GM23248 (cell line): ENCODE measurements around the gene RAB11FIP5. TPM values are rescaled to one million over a fixed set of nuclear protein-coding genes. Genes with fewer than 3 reads are reported as not detected.

ENCODE experiments used
- DNase-seq: peaks from one replicate; pipeline ENCODE4 v3.0.0-alpha.2; 2015
- H2AFZ ChIP-seq: fragments of 200-600 bp; sonication (generic); 2 replicates; pipeline ENCODE4 v1.6.1; 2016; ENCODE audit warnings: antibody characterized with exemption
- H3F3A ChIP-seq: fragments of 200-600 bp; sonication (generic); 2 replicates; pipeline ENCODE4 v1.6.1; 2016; ENCODE audit warnings: mild to moderate bottlenecking, antibody characterized with exemption, mixed run types; ENCODE audit not compliant: insufficient read depth
- H3K27ac ChIP-seq: fragments of 200-600 bp; sonication (generic); 2 replicates; pipeline ENCODE4 v1.5.1; 2016; ENCODE audit warnings: mild to moderate bottlenecking
- H3K27me3 ChIP-seq: fragments of 200-600 bp; sonication (generic); replicated peaks from 2 replicates; pipeline ENCODE4 v1.6.1; 2016; ENCODE audit warnings: mild to moderate bottlenecking; ENCODE audit not compliant: insufficient read depth
- H3K36me3 ChIP-seq: fragments of 200-600 bp; sonication (generic); 2 replicates; pipeline ENCODE4 v1.6.1; 2016; ENCODE audit warnings: low read depth, mild to moderate bottlenecking
- H3K4me1 ChIP-seq: fragments of 200-600 bp; sonication (generic); 2 replicates; pipeline ENCODE4 v1.6.1; 2016; ENCODE audit warnings: mild to moderate bottlenecking; ENCODE audit not compliant: insufficient read depth
- H3K4me2 ChIP-seq: fragments of 200-600 bp; sonication (generic); one replicate; pipeline ENCODE4 v1.6.1; 2016; ENCODE audit warnings: mild to moderate bottlenecking; ENCODE audit not compliant: unreplicated experiment
- H3K4me3 ChIP-seq: fragments of 200-600 bp; sonication (generic); 2 replicates; pipeline ENCODE4 v1.5.1; 2016; ENCODE audit warnings: mild to moderate bottlenecking
- H3K79me2 ChIP-seq: fragments of 200-600 bp; sonication (generic); 2 replicates; pipeline ENCODE4 v1.6.1; 2016; ENCODE audit warnings: mild to moderate bottlenecking; ENCODE audit not compliant: insufficient read depth
- H3K9ac ChIP-seq: fragments of 200-600 bp; sonication (generic); 2 replicates; pipeline ENCODE4 v1.6.1; 2016; ENCODE audit warnings: mild to moderate bottlenecking
- H3K9me2 ChIP-seq: fragments of 200-600 bp; sonication (generic); 2 replicates; pipeline ENCODE4 v1.6.1; 2016; ENCODE audit warnings: mixed run types, mild to moderate bottlenecking, moderate library complexity; ENCODE audit not compliant: insufficient read depth
- H3K9me3 ChIP-seq: fragments of 200-600 bp; sonication (generic); one replicate; pipeline ENCODE4 v1.6.1; 2017; ENCODE audit warnings: low read depth
- H4K20me1 ChIP-seq: fragments of 200-600 bp; sonication (generic); 2 replicates; pipeline ENCODE4 v1.6.0; 2016; ENCODE audit not compliant: insufficient read depth
- EZH2 ChIP-seq: fragments of 200-600 bp; sonication (generic); IDR thresholded peaks from 2 replicates; pipeline ENCODE4 v1.6.1; 2018; ENCODE audit warnings: antibody characterized with exemption, mild to moderate bottlenecking; ENCODE audit not compliant: insufficient read depth, poor library complexity, severe bottlenecking
- EZH2phosphoT487 ChIP-seq: fragments of 200-600 bp; sonication (generic); IDR thresholded peaks from 2 replicates; pipeline ENCODE4 v1.6.1; 2018; ENCODE audit warnings: antibody characterized with exemption, moderate library complexity, mild to moderate bottlenecking, low read depth; ENCODE audit not compliant: insufficient read depth
- WGBS, 2 experiments: methylation state at CpG; one replicate each; pipeline ENCODE4 v1.1.6; 2015 to 2017; ENCODE audit warnings: low lambda C conversion rate in 2 of 2, low coverage in 1 of 2; ENCODE audit errors: missing lambda C conversion rate in 2 of 2; 5-methylcytosine and 5-hydroxymethylcytosine counted together
- in situ Hi-C: fragments of 300-500 bp; cut with MboI; formaldehyde crosslinking; loops from 2 replicates; pipeline ENCODE4 v1.15.0; 2020
- polyA plus RNA-seq: library from polyadenylated mRNA; unstranded; fragments of >200 nt; fragmentation: Nextera tagmentation; extraction: Ambion mirVana; gene quantifications from 2 replicates; pipeline ENCODE4 v1.2.1, GENCODE V29; 2016
- total RNA-seq: library from RNA; depleted of rRNA; stranded (reverse); fragments of >200 nt; shearing (Covaris generic); gene quantifications from 2 replicates; pipeline ENCODE4 v1.2.3, GENCODE V29; 2014

The RAB11FIP5 gene
- total and polyA plus RNA-seq, 2 experiments from 2014 or later: 34.4 to 71.9 TPM

- H3K9me3 ChIP-seq: no peaks in the 10 kb centered on the region
- H4K20me1 ChIP-seq: no peaks in the 10 kb centered on the region
- no peak overlapping the region for H3K4me3 ChIP-seq
- H3K36me3 ChIP-seq: 0 out of 2 replicates have a peak, but pooled peaks cover 5% of the 10 kb centered on the region
- no peaks in the 10 kb centered on the region for H3K4me1 ChIP-seq
- no peaks in the 10 kb centered on the region for H3F3A ChIP-seq
- DNase-seq: no peak
- no peak overlapping the region for H3K9ac ChIP-seq
- TF ChIP-seq EZH2 (no peak), EZH2phosphoT487 (no peak)
- no peaks in the 10 kb centered on the region for H3K27me3 ChIP-seq
- H2AFZ ChIP-seq: no peak overlapping the region
- WGBS, 2 experiments: 82 to 87% methylated on average over 6 of the region's 6 CpGs
- in situ Hi-C loops: no loop called here
- H3K27ac ChIP-seq: no peak overlapping the region
- H3K4me2 ChIP-seq: no peak overlapping the region
- no peaks in the 10 kb centered on the region for H3K9me2 ChIP-seq
- H3K79me2 ChIP-seq: no peaks in the 10 kb centered on the region
Observed at GRCh38 chr2:73035899-73036711, 76.6 kb downstream of the RAB11FIP5 start.

- H4K20me1 ChIP-seq: no peaks in the 10 kb centered on the region
- no peaks in the 10 kb centered on the region for H3K79me2 ChIP-seq
- no peak for TF ChIP-seq EZH2phosphoT487
- TF ChIP-seq EZH2: no peak
- H3F3A ChIP-seq: no peaks in the 10 kb centered on the region
- WGBS, 2 experiments: 94 to 97% methylated on average over 7 of the region's 7 CpGs
- no peaks in the 10 kb centered on the region for H3K9me2 ChIP-seq
- H3K9me3 ChIP-seq: no peaks in the 10 kb centered on the region
- no peak overlapping the region for H3K9ac ChIP-seq
- no peak for DNase-seq
- H3K27ac ChIP-seq: no peak overlapping the region
- no peak overlapping the region for H3K4me3 ChIP-seq
- in situ Hi-C loops: no loop called here
- H2AFZ ChIP-seq: no peak overlapping the region
- H3K4me2 ChIP-seq: no peak overlapping the region
- H3K27me3 ChIP-seq: no peaks in the 10 kb centered on the region
- 0 out of 2 replicates have a peak, but pooled peaks cover 5% of the 10 kb centered on the region for H3K36me3 ChIP-seq
- H3K4me1 ChIP-seq: no peaks in the 10 kb centered on the region
Observed at GRCh38 chr2:73034661-73035375, 77.9 kb downstream of the RAB11FIP5 start.

- 96 to 98% methylated on average over 5 of the region's 5 CpGs for WGBS, 2 experiments
- TF ChIP-seq EZH2phosphoT487: no peak
- TF ChIP-seq EZH2: no peak
- DNase-seq: no peak
Observed at GRCh38 chr2:73033766-73034381, 78.9 kb downstream of the RAB11FIP5 start.

DNA sequence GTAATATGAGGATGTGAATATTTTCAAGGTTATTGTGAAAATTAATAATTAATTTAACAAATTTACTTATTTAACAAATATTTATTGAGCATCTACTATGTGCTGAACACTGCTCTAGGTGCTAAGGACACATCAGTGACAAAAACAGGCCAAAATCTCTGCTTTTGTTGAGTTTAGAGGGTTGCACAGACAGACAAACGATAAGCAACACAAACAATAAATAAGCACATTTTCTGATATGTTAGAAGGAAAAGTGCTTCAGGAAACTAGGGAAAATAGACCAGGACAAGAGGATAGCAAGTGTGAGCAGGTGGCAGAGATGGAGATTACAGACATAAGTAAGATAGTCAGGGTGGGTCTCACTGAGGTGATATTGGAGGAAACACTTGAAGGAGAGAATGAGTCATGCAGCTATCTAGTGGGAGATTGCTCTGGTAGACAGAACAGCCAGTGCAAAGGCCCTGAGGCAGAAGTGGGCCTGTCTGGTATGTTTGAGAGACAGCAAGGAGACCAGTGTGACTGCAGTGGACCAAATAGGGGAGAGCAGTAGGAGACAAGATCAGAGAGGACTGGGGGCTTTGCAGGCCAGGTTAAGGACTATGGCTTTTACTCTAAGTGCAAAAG is 79.5 kb downstream of the RAB11FIP5 start:
- Histone ChIP-seq H3K79me2 (no peaks in the 10 kb centered on the region), H3K9ac (no peak overlapping the region), H3F3A (no peaks in the 10 kb centered on the region), H2AFZ (no peak overlapping the region), H3K4me2 (no peak overlapping the region), H3K36me3 (no peaks in the 10 kb centered on the region), H3K9me3 (no peaks in the 10 kb centered on the region), H3K27me3 (no peaks in the 10 kb centered on the region), H4K20me1 (no peaks in the 10 kb centered on the region), H3K27ac (no peak overlapping the region), H3K9me2 (no peaks in the 10 kb centered on the region), H3K4me3 (no peak overlapping the region), H3K4me1 (peaks cover 10% of the 10 kb centered on the region; the same call in 1 of the 2 replicates)
- WGBS, 2 experiments: 97 to 100% methylated on average over 1 of the region's 1 CpG
- no peak for DNase-seq
- in situ Hi-C loops: no loop called here
- TF ChIP-seq EZH2phosphoT487 (no peak), EZH2 (no peak)

More at GRCh38 chr2:73033766-73034381, 78.9 kb downstream of the RAB11FIP5 start:
- no peaks in the 10 kb centered on the region for H3K9me2 ChIP-seq
- H3K36me3 ChIP-seq: no peaks in the 10 kb centered on the region
- peaks cover 7% of the 10 kb centered on the region; the same call in 1 of the 2 replicates for H3K4me1 ChIP-seq
- no peaks in the 10 kb centered on the region for H3K79me2 ChIP-seq
- in situ Hi-C loops: no loop called here
- H3K9ac ChIP-seq: no peak overlapping the region
- H2AFZ ChIP-seq: no peak overlapping the region
- no peaks in the 10 kb centered on the region for H3K27me3 ChIP-seq
- no peak overlapping the region for H3K27ac ChIP-seq
- H3K4me2 ChIP-seq: no peak overlapping the region
- no peak overlapping the region for H3K4me3 ChIP-seq
- H3K9me3 ChIP-seq: no peaks in the 10 kb centered on the region
- H3F3A ChIP-seq: no peaks in the 10 kb centered on the region
- no peaks in the 10 kb centered on the region for H4K20me1 ChIP-seq
